IPS-15b (cell line): Measurements from ENCODE around the gene CTDSPL.
"Not testable (repeated sequence)": the region's sequence is repeated elsewhere in the genome, so short reads cannot be mapped to it uniquely, and the experiment has no call there.

Experiments used
- H3K27me3 ChIP-seq: one replicate; pipeline ENCODE4 v1.6.1; 2013; ENCODE audit warnings: low read length; ENCODE audit not compliant: control insufficient read depth, insufficient read depth
- H3K36me3 ChIP-seq: one replicate; pipeline ENCODE4 v1.6.1; 2013; ENCODE audit warnings: low read length; ENCODE audit not compliant: control insufficient read depth, insufficient read depth
- H3K4me1 ChIP-seq: one replicate; pipeline ENCODE4 v1.6.1; 2013; ENCODE audit warnings: mild to moderate bottlenecking, low read length; ENCODE audit not compliant: control insufficient read depth, insufficient read depth
- H3K4me3 ChIP-seq: one replicate; pipeline ENCODE4 v1.5.1; 2013; ENCODE audit warnings: low read depth, low read length
- H3K9ac ChIP-seq: one replicate; pipeline ENCODE4 v1.6.1; 2013; ENCODE audit warnings: low read depth, mild to moderate bottlenecking, low read length
- H3K9me3 ChIP-seq: one replicate; pipeline ENCODE4 v1.6.1; 2013; ENCODE audit warnings: mild to moderate bottlenecking, low read length; ENCODE audit not compliant: control insufficient read depth, insufficient read depth

The CTDSPL gene

GRCh38 chr3:37861620-37862041 lies at the start of gene CTDSPL:
CTDSPL (plus strand) TSS chr3:37861880; CDS start chr3:37862200, 320 bp downstream.
- Histone ChIP-seq H3K4me1 (peaks cover 16% of the 10 kb centered on the region), H3K4me3 (peak within 1 kb of the TSS; percentile 86), H3K27me3 (peaks cover 18% of the 10 kb centered on the region), H3K36me3 (no peaks in the 10 kb centered on the region), H3K9ac (peak within 1 kb of the TSS; percentile 57), H3K9me3 (no peaks in the 10 kb centered on the region)

GRCh38 chr3:37812499-37812896 lies 49.2 kb upstream of the CTDSPL start:
- H3K9ac ChIP-seq: no peak overlapping the region
- H3K9me3 ChIP-seq: no peaks in the 10 kb centered on the region
- H3K36me3 ChIP-seq: no peaks in the 10 kb centered on the region
- no peaks in the 10 kb centered on the region for H3K27me3 ChIP-seq
- no peaks in the 10 kb centered on the region for H3K4me1 ChIP-seq
- H3K4me3 ChIP-seq: no peak overlapping the region

- Histone ChIP-seq H3K9me3 (no peaks in the 10 kb centered on the region), H3K36me3 (no peaks in the 10 kb centered on the region), H3K27me3 (no peaks in the 10 kb centered on the region), H3K9ac (no peak overlapping the region), H3K4me3 (no peak overlapping the region), H3K4me1 (no peaks in the 10 kb centered on the region)
These were observed 48.3 kb upstream of the CTDSPL start for GRCh38 chr3:37813403-37813802.

GRCh38 chr3:37814547-37814946 lies 47.1 kb upstream of the CTDSPL start:
- Histone ChIP-seq H3K9ac (no peak overlapping the region), H3K9me3 (no peaks in the 10 kb centered on the region), H3K36me3 (no peaks in the 10 kb centered on the region), H3K27me3 (no peaks in the 10 kb centered on the region), H3K4me3 (no peak overlapping the region), H3K4me1 (no peaks in the 10 kb centered on the region)

- not testable (repeated sequence) for H3K27me3 ChIP-seq, H3K4me1 ChIP-seq, H3K9ac ChIP-seq, H3K36me3 ChIP-seq, H3K9me3 ChIP-seq, H3K4me3 ChIP-seq
These were observed 46.5 kb upstream of the CTDSPL start for GRCh38 chr3:37815156-37815555.

GRCh38 chr3:37816271-37816670 lies 45.4 kb upstream of the CTDSPL start:
- Histone ChIP-seq H3K4me3 (no peak overlapping the region), H3K36me3 (no peaks in the 10 kb centered on the region), H3K4me1 (no peaks in the 10 kb centered on the region), H3K9me3 (no peaks in the 10 kb centered on the region), H3K27me3 (no peaks in the 10 kb centered on the region), H3K9ac (no peak overlapping the region)

GRCh38 chr3:37819591-37819990 lies 42.1 kb upstream of the CTDSPL start:
- Histone ChIP-seq H3K9me3 (no peaks in the 10 kb centered on the region), H3K36me3 (no peaks in the 10 kb centered on the region), H3K4me1 (no peaks in the 10 kb centered on the region), H3K4me3 (no peak overlapping the region), H3K27me3 (no peaks in the 10 kb centered on the region), H3K9ac (no peak overlapping the region)

- no peaks in the 10 kb centered on the region for H3K9me3 ChIP-seq
These were observed 41.4 kb upstream of the CTDSPL start for GRCh38 chr3:37820286-37820685.

GRCh38 chr3:37823189-37823588 lies 38.5 kb upstream of the CTDSPL start:
- Histone ChIP-seq H3K27me3 (no peaks in the 10 kb centered on the region), H3K4me3 (no peak overlapping the region), H3K4me1 (no peaks in the 10 kb centered on the region), H3K36me3 (no peaks in the 10 kb centered on the region), H3K9me3 (no peaks in the 10 kb centered on the region), H3K9ac (no peak overlapping the region)

More at GRCh38 chr3:37820286-37820685, 41.4 kb upstream of the CTDSPL start:
- H3K27me3 ChIP-seq: no peaks in the 10 kb centered on the region
- no peak overlapping the region for H3K9ac ChIP-seq
- H3K4me1 ChIP-seq: no peaks in the 10 kb centered on the region
- H3K4me3 ChIP-seq: no peak overlapping the region
- H3K36me3 ChIP-seq: no peaks in the 10 kb centered on the region

GRCh38 chr3:37824090-37824953 lies 37.4 kb upstream of the CTDSPL start:
- Histone ChIP-seq H3K4me3 (no peak overlapping the region), H3K9ac (no peak overlapping the region), H3K27me3 (no peaks in the 10 kb centered on the region), H3K9me3 (no peaks in the 10 kb centered on the region), H3K4me1 (no peaks in the 10 kb centered on the region), H3K36me3 (no peaks in the 10 kb centered on the region)

GRCh38 chr3:37824954-37825328 lies 36.7 kb upstream of the CTDSPL start:
- Histone ChIP-seq H3K9me3 (no peaks in the 10 kb centered on the region), H3K27me3 (no peaks in the 10 kb centered on the region), H3K9ac (no peak overlapping the region), H3K4me3 (no peak overlapping the region), H3K36me3 (no peaks in the 10 kb centered on the region), H3K4me1 (no peaks in the 10 kb centered on the region)

GRCh38 chr3:37825744-37826400 lies 35.8 kb upstream of the CTDSPL start:
- no peaks in the 10 kb centered on the region for H3K27me3 ChIP-seq
- no peaks in the 10 kb centered on the region for H3K9me3 ChIP-seq
- H3K9ac ChIP-seq: no peak overlapping the region
- H3K36me3 ChIP-seq: no peaks in the 10 kb centered on the region
- H3K4me1 ChIP-seq: no peaks in the 10 kb centered on the region
- H3K4me3 ChIP-seq: no peak overlapping the region
